ENCODE measurements around the gene KIRREL3.

DNA sequence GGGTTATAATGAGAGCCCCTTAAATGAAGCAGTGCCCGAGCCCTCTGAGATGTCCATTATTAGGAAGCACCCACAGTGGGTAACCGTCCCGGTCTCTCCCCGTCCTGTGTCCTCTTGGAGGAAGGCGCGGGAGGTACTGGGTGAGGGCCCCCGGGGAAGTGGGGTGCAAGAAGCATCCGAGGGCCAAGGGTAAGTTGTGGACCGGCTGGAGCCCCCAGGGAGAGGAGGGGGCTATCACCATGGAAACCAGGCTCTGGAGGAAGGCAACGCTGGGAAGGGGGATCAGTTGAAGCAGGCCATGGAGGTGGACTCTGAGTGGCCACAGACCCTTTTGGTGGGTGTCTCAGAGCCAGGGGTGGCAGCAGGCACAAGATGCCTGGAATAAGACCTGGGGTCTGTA is 471.5 kb downstream of the KIRREL3 start:
- TF ChIP-seq, protein P1, sequence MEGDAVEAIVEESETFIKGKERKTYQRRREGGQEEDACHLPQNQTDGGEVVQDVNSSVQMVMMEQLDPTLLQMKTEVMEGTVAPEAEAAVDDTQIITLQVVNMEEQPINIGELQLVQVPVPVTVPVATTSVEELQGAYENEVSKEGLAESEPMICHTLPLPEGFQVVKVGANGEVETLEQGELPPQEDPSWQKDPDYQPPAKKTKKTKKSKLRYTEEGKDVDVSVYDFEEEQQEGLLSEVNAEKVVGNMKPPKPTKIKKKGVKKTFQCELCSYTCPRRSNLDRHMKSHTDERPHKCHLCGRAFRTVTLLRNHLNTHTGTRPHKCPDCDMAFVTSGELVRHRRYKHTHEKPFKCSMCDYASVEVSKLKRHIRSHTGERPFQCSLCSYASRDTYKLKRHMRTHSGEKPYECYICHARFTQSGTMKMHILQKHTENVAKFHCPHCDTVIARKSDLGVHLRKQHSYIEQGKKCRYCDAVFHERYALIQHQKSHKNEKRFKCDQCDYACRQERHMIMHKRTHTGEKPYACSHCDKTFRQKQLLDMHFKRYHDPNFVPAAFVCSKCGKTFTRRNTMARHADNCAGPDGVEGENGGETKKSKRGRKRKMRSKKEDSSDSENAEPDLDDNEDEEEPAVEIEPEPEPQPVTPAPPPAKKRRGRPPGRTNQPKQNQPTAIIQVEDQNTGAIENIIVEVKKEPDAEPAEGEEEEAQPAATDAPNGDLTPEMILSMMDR (IDR thresholded peaks at IDR 0.05) = no peak
- TF ChIP-seq POLR2A (IDR thresholded peaks at IDR 0.05) = no peak

Data from testis (tissue), 2 donors.